Hepatocyte (in vitro differentiated cells): Measurements from ENCODE around the gene MAP1LC3A. TPM values are rescaled to one million over a fixed set of nuclear protein-coding genes. Genes with fewer than 3 reads are reported as not detected.

Experiments
- DNase-seq: peaks from one replicate; pipeline ENCODE4 v3.0.0-alpha.2; 2016; ENCODE audit warnings: low spot score
- H2AFZ ChIP-seq: fragments of 200-600 bp; sonication (generic); 2 replicates; pipeline ENCODE4 v1.6.0; 2016; ENCODE audit warnings: antibody characterized with exemption, mild to moderate bottlenecking
- H3K27ac ChIP-seq: fragments of 200-600 bp; sonication (generic); 2 replicates; pipeline ENCODE4 v1.5.1; 2016; ENCODE audit warnings: mild to moderate bottlenecking
- H3K27me3 ChIP-seq: fragments of 200-600 bp; sonication (generic); 2 replicates; pipeline ENCODE4 v1.6.1; 2016
- H3K36me3 ChIP-seq: fragments of 200-600 bp; sonication (generic); replicated peaks from 2 replicates; pipeline ENCODE4 v1.5.1; 2016; ENCODE audit warnings: low read depth; ENCODE audit not compliant: insufficient read depth
- H3K4me1 ChIP-seq: fragments of 200-600 bp; sonication (generic); 2 replicates; pipeline ENCODE4 v1.5.1; 2016; ENCODE audit warnings: mild to moderate bottlenecking, moderate library complexity; ENCODE audit not compliant: insufficient read depth
- H3K4me2 ChIP-seq: fragments of 200-600 bp; sonication (generic); 2 replicates; pipeline ENCODE4 v1.6.0; 2016
- H3K4me3 ChIP-seq: fragments of 200-600 bp; sonication (generic); 2 replicates; pipeline ENCODE4 v1.5.1; 2016; ENCODE audit warnings: mild to moderate bottlenecking
- H3K79me2 ChIP-seq: fragments of 200-600 bp; sonication (generic); 2 replicates; pipeline ENCODE4 v1.6.0; 2017; ENCODE audit warnings: mild to moderate bottlenecking
- H3K9me2 ChIP-seq: fragments of 200-600 bp; sonication (generic); replicated peaks from 2 replicates; pipeline ENCODE4 v1.6.0; 2017; ENCODE audit warnings: mild to moderate bottlenecking; ENCODE audit not compliant: insufficient read depth
- H3K9me3 ChIP-seq: fragments of 200-600 bp; sonication (generic); 2 replicates; pipeline ENCODE4 v1.5.1; 2016; ENCODE audit warnings: low read depth, mild to moderate bottlenecking
- H4K20me1 ChIP-seq: fragments of 200-600 bp; sonication (generic); 2 replicates; pipeline ENCODE4 v1.6.0; 2016; ENCODE audit warnings: mild to moderate bottlenecking; ENCODE audit not compliant: insufficient read depth, poor library complexity, severe bottlenecking
- EZH2 ChIP-seq: fragments of 200-600 bp; sonication (generic); IDR thresholded peaks from 2 replicates; pipeline ENCODE4 v1.6.1; 2016; ENCODE audit warnings: antibody characterized with exemption, mild to moderate bottlenecking, borderline replicate concordance
- EZH2phosphoT487 ChIP-seq: fragments of 200-600 bp; sonication (generic); IDR thresholded peaks from one replicate; pipeline ENCODE4 v1.6.1; 2018; ENCODE audit warnings: antibody characterized with exemption, mild to moderate bottlenecking, low read depth, moderate library complexity; ENCODE audit not compliant: unreplicated experiment, severe bottlenecking
- WGBS: methylation state at CpG from one replicate; pipeline ENCODE4 v1.1.6; 2016; ENCODE audit warnings: low lambda C conversion rate; ENCODE audit errors: missing lambda C conversion rate; 5-methylcytosine and 5-hydroxymethylcytosine counted together
- polyA plus RNA-seq: library from polyadenylated mRNA; unstranded; fragments of >200 nt; fragmentation: Nextera tagmentation; extraction: Ambion mirVana; gene quantifications from 2 replicates; pipeline ENCODE4 v1.2.1, GENCODE V29; 2016
- total RNA-seq: library from RNA; depleted of rRNA; stranded (reverse); fragments of >200 nt; gene quantifications from 2 replicates; pipeline ENCODE4 v1.2.3, GENCODE V29; 2014
- TF ChIP-seq, protein P1 (sequence below): fragments of 200-600 bp; sonication (generic); IDR thresholded peaks from 2 replicates; pipeline ENCODE4 v1.5.1; 2016; ENCODE audit warnings: antibody characterized with exemption, mild to moderate bottlenecking; ENCODE audit not compliant: poor library complexity

Gene MAP1LC3A
- total and polyA plus RNA-seq, 2 experiments from 2014 or later: 28.1 to 81.8 TPM

- H3K4me2 ChIP-seq: no peak overlapping the region
- no peak overlapping the region for H3K4me3 ChIP-seq
- H3K9me3 ChIP-seq: no peaks in the 10 kb centered on the region
- no peaks in the 10 kb centered on the region for H3K27me3 ChIP-seq
- H3K79me2 ChIP-seq: no peaks in the 10 kb centered on the region
- DNase-seq: no peak
- H3K4me1 ChIP-seq: no peaks in the 10 kb centered on the region
- 95% methylated on average over 13 of the region's 13 CpGs for WGBS
- H2AFZ ChIP-seq: no peak overlapping the region
- no peak for TF ChIP-seq EZH2
- TF ChIP-seq EZH2phosphoT487: no peak
- TF ChIP-seq, protein P1, sequence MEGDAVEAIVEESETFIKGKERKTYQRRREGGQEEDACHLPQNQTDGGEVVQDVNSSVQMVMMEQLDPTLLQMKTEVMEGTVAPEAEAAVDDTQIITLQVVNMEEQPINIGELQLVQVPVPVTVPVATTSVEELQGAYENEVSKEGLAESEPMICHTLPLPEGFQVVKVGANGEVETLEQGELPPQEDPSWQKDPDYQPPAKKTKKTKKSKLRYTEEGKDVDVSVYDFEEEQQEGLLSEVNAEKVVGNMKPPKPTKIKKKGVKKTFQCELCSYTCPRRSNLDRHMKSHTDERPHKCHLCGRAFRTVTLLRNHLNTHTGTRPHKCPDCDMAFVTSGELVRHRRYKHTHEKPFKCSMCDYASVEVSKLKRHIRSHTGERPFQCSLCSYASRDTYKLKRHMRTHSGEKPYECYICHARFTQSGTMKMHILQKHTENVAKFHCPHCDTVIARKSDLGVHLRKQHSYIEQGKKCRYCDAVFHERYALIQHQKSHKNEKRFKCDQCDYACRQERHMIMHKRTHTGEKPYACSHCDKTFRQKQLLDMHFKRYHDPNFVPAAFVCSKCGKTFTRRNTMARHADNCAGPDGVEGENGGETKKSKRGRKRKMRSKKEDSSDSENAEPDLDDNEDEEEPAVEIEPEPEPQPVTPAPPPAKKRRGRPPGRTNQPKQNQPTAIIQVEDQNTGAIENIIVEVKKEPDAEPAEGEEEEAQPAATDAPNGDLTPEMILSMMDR: no peak
- H4K20me1 ChIP-seq: no peaks in the 10 kb centered on the region
- H3K9me2 ChIP-seq: no peaks in the 10 kb centered on the region
- H3K27ac ChIP-seq: no peak overlapping the region
- no peaks in the 10 kb centered on the region for H3K36me3 ChIP-seq
Measured at GRCh38 chr20:34549929-34550305, 8.6 kb upstream of the MAP1LC3A start.

GRCh38 chr20:34552569-34552968 lies 5.9 kb upstream of the MAP1LC3A start:
- Histone ChIP-seq H3K36me3 (no peaks in the 10 kb centered on the region), H3K4me1 (peaks cover under 1% of the 10 kb centered on the region), H2AFZ (no peak overlapping the region), H3K4me3 (no peak overlapping the region), H4K20me1 (no peaks in the 10 kb centered on the region), H3K27me3 (no peaks in the 10 kb centered on the region), H3K4me2 (no peak overlapping the region), H3K9me2 (no peaks in the 10 kb centered on the region), H3K79me2 (no peaks in the 10 kb centered on the region), H3K27ac (no peak overlapping the region), H3K9me3 (no peaks in the 10 kb centered on the region)
- DNase-seq: no peak
- 97% methylated on average over 6 of the region's 6 CpGs for WGBS
- TF ChIP-seq EZH2 (no peak), EZH2phosphoT487 (no peak)
- TF ChIP-seq, protein P1: no peak

DNA sequence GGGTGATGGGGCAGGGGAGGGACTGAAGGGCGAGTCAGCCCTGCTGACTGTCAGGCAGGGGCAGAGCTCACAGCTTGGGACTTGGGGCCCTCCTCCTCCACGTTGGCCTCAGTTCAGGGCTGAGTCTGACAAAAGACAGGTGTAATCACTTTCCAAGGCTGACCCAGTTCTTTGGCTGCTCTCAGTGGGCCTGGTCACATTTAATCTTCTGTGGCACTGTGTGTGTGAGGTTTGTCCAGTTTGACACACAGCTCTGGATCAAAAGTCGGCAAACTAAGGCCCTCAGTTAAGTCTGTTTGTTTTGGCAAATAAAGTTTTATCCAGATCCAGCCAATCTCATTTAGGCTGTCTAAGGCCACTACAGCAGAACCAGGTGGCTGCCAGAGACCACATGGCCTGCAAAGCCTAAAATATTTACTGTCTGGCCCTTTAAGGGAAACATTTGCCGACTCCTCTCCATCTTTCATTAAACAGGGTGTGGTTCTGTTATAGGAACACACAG lies 5.1 kb upstream of the MAP1LC3A start:
- Histone ChIP-seq H3K4me1 (peaks cover 6% of the 10 kb centered on the region), H3K79me2 (no peaks in the 10 kb centered on the region), H3K4me3 (no peak overlapping the region), H2AFZ (no peak overlapping the region), H3K9me3 (no peaks in the 10 kb centered on the region), H3K27ac (peak overlapping the region; percentile 27), H3K9me2 (no peaks in the 10 kb centered on the region), H3K27me3 (no peaks in the 10 kb centered on the region), H3K4me2 (no peak overlapping the region), H4K20me1 (no peaks in the 10 kb centered on the region), H3K36me3 (no peaks in the 10 kb centered on the region)
- WGBS: 61% methylated on average over 4 of the region's 4 CpGs
- no peak for DNase-seq
- TF ChIP-seq EZH2: no peak
- TF ChIP-seq, protein P1: no peak
- no peak for TF ChIP-seq EZH2phosphoT487

GRCh38 chr20:34557936-34558319 lies 590 bp upstream of the MAP1LC3A start:
- no peak for DNase-seq
- H2AFZ ChIP-seq: peak overlapping the region; percentile 100
- peak overlapping the region; percentile 83 for H3K4me3 ChIP-seq
- H4K20me1 ChIP-seq: no peaks in the 10 kb centered on the region
- 56% methylated on average over 11 of the region's 11 CpGs for WGBS
- H3K79me2 ChIP-seq: no peaks in the 10 kb centered on the region
- H3K36me3 ChIP-seq: no peaks in the 10 kb centered on the region
- H3K4me2 ChIP-seq: peak overlapping the region; percentile 88
- H3K27me3 ChIP-seq: no peaks in the 10 kb centered on the region
- peaks cover 6% of the 10 kb centered on the region for H3K4me1 ChIP-seq
- peak overlapping the region; percentile 75 for H3K27ac ChIP-seq
- H3K9me3 ChIP-seq: no peaks in the 10 kb centered on the region
- H3K9me2 ChIP-seq: no peaks in the 10 kb centered on the region
- TF ChIP-seq EZH2 (no peak), EZH2phosphoT487 (no peak)
- TF ChIP-seq, protein P1: no peak
